Right lobe of liver (tissue), 4 donors: Measurements from ENCODE around the gene MYO1F.

Experiments
- POLR2A ChIP-seq: fragments of 450-650 bp; IDR thresholded peaks from one replicate; pipeline ENCODE4 v1.6.1; 2017; ENCODE audit warnings: antibody characterized with exemption, mild to moderate bottlenecking
- TF ChIP-seq, protein P1 (sequence below), 4 donors: fragments of 200-600 bp in 3 of 4; fragments of 450-650 bp in 1 of 4; IDR thresholded peaks; one replicate each; pipeline versions ENCODE4 v1.5.1 to v1.8.0; 2016 to 2022; ENCODE audit warnings: antibody characterized with exemption in 4 of 4, mild to moderate bottlenecking in 2 of 4
- donor health status: DM: no; HTN: no; CAD: no.
- donor health status: DM: no; HTN: no; CAD: no.
- donor health status: DM: no; HTN: yes; CAD: no.

- TF ChIP-seq, protein P1, sequence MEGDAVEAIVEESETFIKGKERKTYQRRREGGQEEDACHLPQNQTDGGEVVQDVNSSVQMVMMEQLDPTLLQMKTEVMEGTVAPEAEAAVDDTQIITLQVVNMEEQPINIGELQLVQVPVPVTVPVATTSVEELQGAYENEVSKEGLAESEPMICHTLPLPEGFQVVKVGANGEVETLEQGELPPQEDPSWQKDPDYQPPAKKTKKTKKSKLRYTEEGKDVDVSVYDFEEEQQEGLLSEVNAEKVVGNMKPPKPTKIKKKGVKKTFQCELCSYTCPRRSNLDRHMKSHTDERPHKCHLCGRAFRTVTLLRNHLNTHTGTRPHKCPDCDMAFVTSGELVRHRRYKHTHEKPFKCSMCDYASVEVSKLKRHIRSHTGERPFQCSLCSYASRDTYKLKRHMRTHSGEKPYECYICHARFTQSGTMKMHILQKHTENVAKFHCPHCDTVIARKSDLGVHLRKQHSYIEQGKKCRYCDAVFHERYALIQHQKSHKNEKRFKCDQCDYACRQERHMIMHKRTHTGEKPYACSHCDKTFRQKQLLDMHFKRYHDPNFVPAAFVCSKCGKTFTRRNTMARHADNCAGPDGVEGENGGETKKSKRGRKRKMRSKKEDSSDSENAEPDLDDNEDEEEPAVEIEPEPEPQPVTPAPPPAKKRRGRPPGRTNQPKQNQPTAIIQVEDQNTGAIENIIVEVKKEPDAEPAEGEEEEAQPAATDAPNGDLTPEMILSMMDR (IDR thresholded peaks at IDR 0.05) = no peak
- no peak for TF ChIP-seq POLR2A
Measured at GRCh38 chr19:8611877-8612806, 34.9 kb upstream of the MYO1F start.
